ENCODE data around the gene IMPG1.

Gene IMPG1

GRCh38 chr6:75892384-75892783 is 180.1 kb downstream of the IMPG1 start:
- DNase-seq (ENCODE audit: low spot score), result no peak

GRCh38 chr6:75884822-75885221 is 187.6 kb downstream of the IMPG1 start:
- DNase-seq (ENCODE audit: low spot score), result no peak

DNA sequence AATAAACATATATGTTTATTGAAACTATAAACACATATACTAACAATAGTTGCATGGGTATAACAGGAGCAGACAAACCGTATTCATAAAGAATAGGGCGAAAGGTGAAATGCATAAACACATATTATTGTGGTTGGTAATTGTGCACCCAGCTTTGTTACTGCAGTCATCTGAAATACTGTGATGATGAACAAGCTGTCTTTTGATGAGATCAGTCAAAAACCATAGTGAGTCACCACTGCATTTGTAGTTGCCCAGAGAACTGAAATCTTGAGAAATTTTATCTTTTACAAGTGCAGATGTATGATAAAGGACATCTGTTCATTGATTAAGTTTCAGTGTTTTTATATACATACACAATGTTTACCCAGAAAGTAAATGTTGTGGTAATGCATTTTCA is 189.7 kb downstream of the IMPG1 start:
- peak; percentile 57 for DNase-seq (ENCODE audit: low spot score)

- no peak for DNase-seq (ENCODE audit: low spot score)
Measured at GRCh38 chr6:75880305-75880704, 192.2 kb downstream of the IMPG1 start.

- no peak for DNase-seq (ENCODE audit: low spot score)
Measured at GRCh38 chr6:75876152-75876551, 196.3 kb downstream of the IMPG1 start.

- no peak for DNase-seq (ENCODE audit: low spot score)
Measured at GRCh38 chr6:75874224-75874623, 198.2 kb downstream of the IMPG1 start.

All from COLO829 (cell line).